KMS-11 (cell line): Measurements from ENCODE around the gene SNTG2.
"Not testable (repeated sequence)": the region's sequence is repeated elsewhere in the genome, so short reads cannot be mapped to it uniquely, and the experiment has no call there.

Experiments
- H2AFZ ChIP-seq: fragments of 200-600 bp; sonication (generic); 2 replicates; pipeline ENCODE4 v1.6.1; 2016; ENCODE audit warnings: antibody characterized with exemption, mixed run types, low read depth
- H3K27ac ChIP-seq: fragments of 200-600 bp; sonication (generic); 2 replicates; pipeline ENCODE4 v1.6.1; 2016; ENCODE audit warnings: mild to moderate bottlenecking, mixed run types
- H3K27me3 ChIP-seq: fragments of 200-600 bp; sonication (generic); 2 replicates; pipeline ENCODE4 v1.6.1; 2017; ENCODE audit warnings: mild to moderate bottlenecking, low read depth, mixed run types, moderate library complexity; ENCODE audit not compliant: insufficient read depth
- H3K36me3 ChIP-seq: fragments of 200-600 bp; sonication (generic); 2 replicates; pipeline ENCODE4 v1.6.1; 2017; ENCODE audit warnings: mild to moderate bottlenecking, mixed run types; ENCODE audit not compliant: insufficient read depth
- H3K4me1 ChIP-seq: fragments of 200-600 bp; sonication (generic); 2 replicates; pipeline ENCODE4 v1.6.1; 2016; ENCODE audit warnings: mild to moderate bottlenecking, low read depth, mixed run types; ENCODE audit not compliant: poor library complexity, severe bottlenecking
- H3K4me2 ChIP-seq: fragments of 200-600 bp; sonication (generic); 2 replicates; pipeline ENCODE4 v1.7.0; 2016; ENCODE audit warnings: mild to moderate bottlenecking, mixed run types
- H3K4me3 ChIP-seq: fragments of 200-600 bp; sonication (generic); IDR thresholded peaks from 2 replicates; pipeline ENCODE4 v1.6.1; 2017; ENCODE audit warnings: low read depth, low read length, mixed read lengths; ENCODE audit not compliant: insufficient read depth
- H3K79me2 ChIP-seq: fragments of 200-600 bp; sonication (generic); 2 replicates; pipeline ENCODE4 v1.6.1; 2016; ENCODE audit warnings: low read depth, mixed run types; ENCODE audit not compliant: insufficient read depth
- H3K9ac ChIP-seq: fragments of 200-600 bp; sonication (generic); 2 replicates; pipeline ENCODE4 v1.6.1; 2016; ENCODE audit warnings: mild to moderate bottlenecking, mixed run types
- H4K20me1 ChIP-seq: fragments of 200-600 bp; sonication (generic); 2 replicates; pipeline ENCODE4 v1.6.1; 2016; ENCODE audit warnings: mild to moderate bottlenecking, mixed run types; ENCODE audit not compliant: insufficient read depth
- TF ChIP-seq, protein P1 (sequence below): fragments of 200-600 bp; sonication (generic); conservative IDR thresholded peaks from 2 replicates; pipeline ENCODE4 v1.6.1; 2017; ENCODE audit warnings: low read depth, mild to moderate bottlenecking, antibody characterized with exemption, low read length, moderate library complexity, mixed read lengths

The SNTG2 gene

DNA sequence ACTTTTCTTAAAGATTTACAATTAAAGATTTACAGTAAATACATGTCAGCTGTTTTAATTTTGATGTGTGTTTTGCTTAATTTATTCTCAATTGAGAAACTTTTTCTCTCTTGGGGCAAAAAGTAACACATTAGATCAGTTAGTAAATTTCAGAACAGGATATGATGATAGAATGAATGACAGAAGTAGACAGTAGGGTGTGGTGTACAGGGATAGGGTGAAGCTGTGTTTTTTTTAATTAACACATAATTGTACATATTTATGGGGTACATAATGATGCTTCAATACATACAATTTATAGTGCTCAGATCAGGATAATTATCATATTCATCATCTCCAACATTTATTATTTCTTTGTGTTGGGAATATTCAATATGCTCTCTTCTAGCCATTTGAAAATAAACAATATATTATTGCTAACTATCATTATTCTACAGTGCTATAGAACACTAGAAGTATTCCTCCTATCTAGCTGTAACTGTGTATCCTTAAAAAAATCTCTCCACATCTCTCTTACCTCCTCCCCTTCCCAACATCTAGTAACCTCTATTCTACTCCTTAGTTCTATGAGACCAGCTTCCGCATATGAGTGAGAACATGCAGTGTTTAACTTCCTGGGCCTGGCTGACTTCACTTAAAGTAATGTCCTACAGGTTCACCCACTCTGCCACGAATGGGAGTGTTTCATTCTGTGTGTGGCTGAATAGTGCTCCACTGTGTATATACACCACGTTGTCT lies 175.2 kb downstream of the SNTG2 start:
- Histone ChIP-seq H3K36me3 (no peaks in the 10 kb centered on the region), H4K20me1 (no peaks in the 10 kb centered on the region), H3K4me2 (no peak overlapping the region), H3K4me3 (no peak overlapping the region), H2AFZ (no peak overlapping the region), H3K27me3 (no peaks in the 10 kb centered on the region), H3K4me1 (no peaks in the 10 kb centered on the region), H3K9ac (no peak overlapping the region), H3K79me2 (no peaks in the 10 kb centered on the region), H3K27ac (no peak overlapping the region)
- TF ChIP-seq, protein P1, sequence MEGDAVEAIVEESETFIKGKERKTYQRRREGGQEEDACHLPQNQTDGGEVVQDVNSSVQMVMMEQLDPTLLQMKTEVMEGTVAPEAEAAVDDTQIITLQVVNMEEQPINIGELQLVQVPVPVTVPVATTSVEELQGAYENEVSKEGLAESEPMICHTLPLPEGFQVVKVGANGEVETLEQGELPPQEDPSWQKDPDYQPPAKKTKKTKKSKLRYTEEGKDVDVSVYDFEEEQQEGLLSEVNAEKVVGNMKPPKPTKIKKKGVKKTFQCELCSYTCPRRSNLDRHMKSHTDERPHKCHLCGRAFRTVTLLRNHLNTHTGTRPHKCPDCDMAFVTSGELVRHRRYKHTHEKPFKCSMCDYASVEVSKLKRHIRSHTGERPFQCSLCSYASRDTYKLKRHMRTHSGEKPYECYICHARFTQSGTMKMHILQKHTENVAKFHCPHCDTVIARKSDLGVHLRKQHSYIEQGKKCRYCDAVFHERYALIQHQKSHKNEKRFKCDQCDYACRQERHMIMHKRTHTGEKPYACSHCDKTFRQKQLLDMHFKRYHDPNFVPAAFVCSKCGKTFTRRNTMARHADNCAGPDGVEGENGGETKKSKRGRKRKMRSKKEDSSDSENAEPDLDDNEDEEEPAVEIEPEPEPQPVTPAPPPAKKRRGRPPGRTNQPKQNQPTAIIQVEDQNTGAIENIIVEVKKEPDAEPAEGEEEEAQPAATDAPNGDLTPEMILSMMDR = no peak

DNA sequence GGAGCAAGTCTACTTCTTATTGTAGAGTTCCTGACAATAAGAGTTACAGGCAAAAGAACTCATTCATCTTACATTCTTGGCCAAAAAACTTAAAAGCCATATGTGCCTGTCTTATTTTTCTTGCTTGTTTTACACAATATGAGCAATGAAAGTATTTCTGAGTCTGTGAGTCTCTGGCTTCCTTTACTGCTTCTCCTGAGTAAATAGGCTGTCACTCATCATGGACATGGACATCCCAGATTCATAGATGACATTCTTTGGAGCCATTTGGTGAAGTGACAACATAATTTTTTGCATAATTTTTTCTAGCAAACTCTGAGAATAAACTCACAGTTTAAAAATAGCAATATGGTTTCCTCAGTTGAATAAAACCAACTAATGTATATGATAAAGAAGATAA lies 179.3 kb downstream of the SNTG2 start:
- H4K20me1 ChIP-seq = no peaks in the 10 kb centered on the region

DNA sequence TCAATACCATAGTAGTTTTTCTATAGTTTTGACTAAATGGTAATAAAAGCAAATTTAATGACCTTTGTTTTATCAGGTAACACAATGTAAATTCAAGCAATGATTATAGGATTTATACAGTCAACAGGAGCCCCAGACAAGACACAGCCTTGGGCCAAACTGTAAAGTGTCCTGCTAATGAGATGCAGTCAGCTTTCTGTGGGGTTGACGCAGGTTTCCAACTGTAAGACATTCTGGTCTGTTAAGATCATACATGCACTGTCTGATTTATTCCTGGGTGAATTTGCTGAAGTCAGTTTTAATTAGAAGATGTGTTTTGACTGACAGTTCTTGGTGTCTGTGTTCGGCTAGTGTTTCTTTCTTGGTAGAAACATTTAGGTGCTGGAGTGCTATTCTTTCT lies 180.3 kb downstream of the SNTG2 start:
- no peaks in the 10 kb centered on the region for H3K27me3 ChIP-seq
- no peak overlapping the region for H3K4me3 ChIP-seq
- H3K27ac ChIP-seq = no peak overlapping the region
- no peak overlapping the region for H3K9ac ChIP-seq
- no peaks in the 10 kb centered on the region for H3K4me1 ChIP-seq
- no peaks in the 10 kb centered on the region for H3K79me2 ChIP-seq
- no peaks in the 10 kb centered on the region for H4K20me1 ChIP-seq
- no peak overlapping the region for H2AFZ ChIP-seq
- no peak overlapping the region for H3K4me2 ChIP-seq
- TF ChIP-seq, protein P1 = no peak
- H3K36me3 ChIP-seq = no peaks in the 10 kb centered on the region

More for the DNA sequence above, 179.3 kb downstream of the SNTG2 start:
- Histone ChIP-seq H3K9ac (no peak overlapping the region), H3K36me3 (no peaks in the 10 kb centered on the region), H3K27ac (no peak overlapping the region), H2AFZ (no peak overlapping the region), H3K4me3 (no peak overlapping the region), H3K27me3 (no peaks in the 10 kb centered on the region), H3K4me1 (no peaks in the 10 kb centered on the region), H3K79me2 (no peaks in the 10 kb centered on the region), H3K4me2 (no peak overlapping the region)
- TF ChIP-seq, protein P1 = no peak

DNA sequence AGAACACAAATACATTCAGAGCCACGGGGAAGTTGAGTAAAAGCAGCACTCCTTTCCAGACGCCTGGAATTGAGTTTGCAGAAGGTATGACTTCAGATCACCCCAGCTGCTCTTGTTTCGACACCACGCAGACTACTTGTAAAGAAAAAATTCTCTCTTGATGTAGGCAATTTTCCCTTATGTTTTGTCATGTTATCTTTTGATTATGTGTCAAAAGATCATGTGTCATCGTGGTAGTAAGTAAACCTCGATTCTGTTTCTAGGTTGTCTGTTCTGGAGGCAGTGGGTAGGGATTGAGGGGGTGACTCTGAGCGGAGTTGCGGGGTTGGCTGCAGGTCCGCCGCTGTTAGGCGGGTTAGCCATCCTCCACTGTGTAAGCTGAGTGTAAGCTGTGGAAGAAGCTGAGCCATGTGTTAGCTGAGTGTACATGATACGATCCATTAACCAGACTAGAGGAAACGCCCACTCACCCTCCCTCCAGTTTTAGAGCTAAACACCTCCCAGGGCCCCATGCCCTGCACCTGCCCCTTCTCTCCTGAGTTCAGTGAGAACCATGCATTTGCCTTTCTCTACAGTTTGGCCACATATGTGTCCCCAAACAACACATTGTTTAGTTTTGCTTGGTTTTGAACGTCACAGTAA lies 181.8 kb downstream of the SNTG2 start:
- Histone ChIP-seq H3K4me1 (no peaks in the 10 kb centered on the region), H3K27ac (no peak overlapping the region), H3K9ac (no peak overlapping the region), H3K4me2 (no peak overlapping the region), H2AFZ (no peak overlapping the region), H4K20me1 (no peaks in the 10 kb centered on the region), H3K36me3 (no peaks in the 10 kb centered on the region), H3K79me2 (no peaks in the 10 kb centered on the region), H3K27me3 (no peaks in the 10 kb centered on the region), H3K4me3 (no peak overlapping the region)
- TF ChIP-seq, protein P1 = no peak

DNA sequence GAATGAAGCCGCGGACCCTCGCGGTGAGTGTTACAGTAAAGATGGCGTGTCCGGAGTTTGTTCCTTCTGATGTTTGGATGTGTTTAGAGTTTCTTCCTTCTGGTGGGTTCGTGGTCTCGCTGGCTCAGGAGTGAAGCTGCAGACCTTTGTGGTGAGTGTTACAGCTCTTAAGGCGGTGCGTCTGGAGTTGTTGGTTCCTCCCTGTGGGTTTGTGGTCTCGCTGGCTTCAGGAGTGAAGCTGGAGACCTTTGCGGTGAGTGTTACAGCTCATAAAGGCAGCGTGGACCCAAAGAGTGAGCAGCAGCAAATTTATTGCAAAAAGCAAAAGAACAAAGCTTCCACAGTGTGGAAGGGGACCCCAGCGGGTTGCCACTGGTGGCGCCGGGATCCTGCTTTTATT lies 183.2 kb downstream of the SNTG2 start:
- H3K36me3 ChIP-seq, H3K27me3 ChIP-seq, H3K4me3 ChIP-seq, H3K9ac ChIP-seq, H3K79me2 ChIP-seq, H3K27ac ChIP-seq, H4K20me1 ChIP-seq, H2AFZ ChIP-seq, H3K4me1 ChIP-seq, H3K4me2 ChIP-seq: not testable (repeated sequence)
